AG09309 (cell line): ENCODE measurements around the gene STRN3.

ENCODE experiments used
- DNase-seq: peaks from one replicate; pipeline ENCODE4 v3.0.0-alpha.2; 2010; ENCODE audit warnings: low read depth
- H3K4me3 ChIP-seq: 2 replicates; pipeline ENCODE4 v1.5.1; 2011; ENCODE audit warnings: mild to moderate bottlenecking, low read depth, low read length, moderate library complexity; ENCODE audit not compliant: control insufficient read depth
- CTCF ChIP-seq: IDR thresholded peaks from 2 replicates; pipeline ENCODE4 v1.5.1; 2011; ENCODE audit warnings: mild to moderate bottlenecking, low read depth, low read length, inconsistent platforms; ENCODE audit not compliant: insufficient read depth, control insufficient read depth; ENCODE audit errors: missing control alignments

The STRN3 gene

DNA sequence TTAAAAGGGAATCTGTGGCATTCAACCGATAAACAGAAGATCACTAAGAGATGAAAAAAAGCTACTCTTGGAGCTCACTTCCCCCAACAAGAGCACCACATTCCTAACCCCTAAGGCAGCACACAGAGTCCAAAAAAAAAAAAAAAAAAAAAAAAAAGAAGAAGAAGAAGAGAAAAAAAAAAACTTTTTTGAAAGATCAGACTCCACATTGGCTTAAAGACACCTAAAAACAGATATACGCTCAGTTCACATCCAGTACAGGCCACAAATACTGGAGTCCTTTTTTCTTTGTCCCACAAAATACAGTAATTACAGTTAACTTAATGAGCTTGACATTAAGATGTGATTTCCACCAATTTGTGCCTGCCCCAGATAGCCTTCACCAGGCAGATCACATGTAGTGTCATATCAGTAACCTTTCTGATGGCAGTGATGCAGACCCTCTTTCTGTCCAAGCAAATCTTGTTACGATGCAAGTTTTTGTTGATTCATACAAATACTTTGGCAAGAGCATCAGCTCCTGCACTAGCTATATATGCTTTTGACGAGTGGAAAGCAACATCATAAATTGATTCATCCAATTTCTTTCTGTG lies 131.2 kb downstream of the STRN3 start:
- DNase-seq = no peak
- no peak overlapping the region for H3K4me3 ChIP-seq
- TF ChIP-seq CTCF = no peak

DNA sequence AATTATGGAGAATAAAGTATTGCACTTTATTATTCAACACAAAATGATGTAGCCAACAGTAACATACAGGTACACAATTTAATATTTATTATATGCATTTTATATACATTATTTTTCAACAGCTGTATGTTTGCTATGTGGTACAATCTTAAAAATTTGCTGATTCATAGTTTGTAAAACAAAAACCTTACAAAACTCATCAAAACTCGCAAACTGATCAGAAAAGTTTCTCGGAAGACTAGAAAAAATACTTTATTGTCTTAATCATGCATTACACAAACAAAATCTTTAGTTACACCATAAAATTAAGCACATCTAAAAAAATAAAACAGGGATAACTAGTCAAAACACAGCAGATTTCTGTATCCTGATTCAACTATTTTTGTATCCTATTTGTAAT lies 132.4 kb downstream of the STRN3 start:
- no peak for DNase-seq
- no peak for TF ChIP-seq CTCF
- H3K4me3 ChIP-seq = no peak overlapping the region

- no peak overlapping the region for H3K4me3 ChIP-seq
- no peak for DNase-seq
- no peak for TF ChIP-seq CTCF
These were observed 137.0 kb downstream of the STRN3 start for GRCh38 chr14:30889244-30889594.

GRCh38 chr14:30888480-30889243 lies 137.5 kb downstream of the STRN3 start:
- DNase-seq = no peak
- TF ChIP-seq CTCF = no peak
- no peak overlapping the region for H3K4me3 ChIP-seq

- H3K4me3 ChIP-seq = no peak overlapping the region
- no peak for DNase-seq
- TF ChIP-seq CTCF = no peak
These were observed 140.1 kb downstream of the STRN3 start for GRCh38 chr14:30885840-30886740.

DNA sequence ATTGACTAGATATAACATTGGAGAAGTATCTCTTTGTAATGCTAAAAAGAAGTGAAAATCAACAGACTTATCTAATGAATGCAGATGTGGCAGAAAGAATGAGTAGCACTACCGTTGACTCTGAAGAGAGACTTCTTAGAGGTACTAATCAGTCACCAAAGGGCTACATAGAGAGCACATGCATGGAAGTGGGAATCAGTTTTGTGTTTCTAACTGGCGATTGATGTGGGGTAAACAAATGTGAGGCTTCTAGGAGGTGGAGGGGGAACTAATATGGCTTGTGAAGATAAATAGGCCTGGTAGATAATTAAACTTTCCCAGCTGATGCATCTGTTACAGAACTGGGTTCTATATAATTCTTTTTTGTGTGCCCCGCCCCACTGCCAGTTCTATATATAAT lies 141.3 kb downstream of the STRN3 start:
- no peak overlapping the region for H3K4me3 ChIP-seq
- no peak for DNase-seq
- no peak for TF ChIP-seq CTCF
